HEK293 (cell line): ENCODE results near the gene MCM3AP.
A peak's percentile ranks its signal among the peaks of the same experiment; 100 is the strongest.

Experiments used
- CTCF ChIA-PET: fragments of 350-600 bp; formaldehyde crosslinking; extraction: SDS; loops from one replicate; lab custom pipeline; 2021; ENCODE audit warnings: antibody characterized with exemption; lab: Yijun Ruan, JAX
- POLR2A ChIA-PET: fragments of 300-600 bp; formaldehyde crosslinking; extraction: SDS; loops from one replicate; lab custom pipeline; 2020; ENCODE audit warnings: antibody characterized with exemption, inconsistent platforms; lab: Yijun Ruan, JAX
- H3K27ac ChIP-seq: fragments of 200-500 bp; sonication (Bioruptor generic); 2 replicates; pipeline ENCODE4 v1.5.1; 2014; ENCODE audit warnings: low read depth, low read length, control low read depth, inconsistent platforms; ENCODE audit errors: extremely low read depth
- H3K36me3 ChIP-seq, 2 experiments: fragments of 200-500 bp in 1 of 2; sonication (Bioruptor generic) in 1 of 2; 1 replicate in 1 of 2; 2 replicates in 1 of 2; pipeline ENCODE4 v1.5.1; 2014 to 2017; ENCODE audit warnings: inconsistent platforms in 2 of 2, low read length in 2 of 2; ENCODE audit not compliant: control insufficient read depth in 2 of 2, insufficient read depth in 1 of 2
- H3K4me1 ChIP-seq: fragments of 200-500 bp; sonication (Bioruptor generic); 2 replicates; pipeline ENCODE4 v1.5.1; 2014; ENCODE audit warnings: mild to moderate bottlenecking, low read length, inconsistent platforms; ENCODE audit not compliant: control insufficient read depth, insufficient read depth
- H3K4me3 ChIP-seq: 2 replicates; pipeline ENCODE4 v1.5.1; 2011; ENCODE audit warnings: low read depth, mild to moderate bottlenecking, control low read depth, low read length, moderate library complexity
- H3K9me3 ChIP-seq: fragments of 200-500 bp; sonication (Bioruptor generic); 2 replicates; pipeline ENCODE4 v1.5.1; 2014; ENCODE audit warnings: low read depth, low read length, inconsistent platforms; ENCODE audit not compliant: control insufficient read depth, insufficient read depth
- GLIS1 ChIP-seq: fragments of 450-650 bp; formaldehyde crosslinking; IDR thresholded peaks from 2 replicates; pipeline ENCODE4 v1.5.1; 2016; ENCODE audit warnings: missing biosample characterization, missing genetic modification characterization
- GLIS2 ChIP-seq: fragments of 450-650 bp; formaldehyde crosslinking; IDR thresholded peaks from 2 replicates; pipeline ENCODE4 v1.5.1; 2016; ENCODE audit warnings: missing biosample characterization, missing genetic modification characterization
- KLF7 ChIP-seq: fragments of 450-650 bp; formaldehyde crosslinking; IDR thresholded peaks from 2 replicates; pipeline ENCODE4 v1.5.1; 2016; ENCODE audit warnings: missing biosample characterization, missing genetic modification characterization, borderline replicate concordance
- OSR2 ChIP-seq: fragments of 450-650 bp; formaldehyde crosslinking; IDR thresholded peaks from 2 replicates; pipeline ENCODE4 v1.5.1; 2016; ENCODE audit warnings: missing biosample characterization, missing genetic modification characterization
- SETDB1 ChIP-seq: IDR thresholded peaks from one replicate; pipeline ENCODE4 v1.6.1; 2017; ENCODE audit warnings: mild to moderate bottlenecking, low read length, moderate library complexity, mixed read lengths; ENCODE audit not compliant: insufficient read length
- SP3 ChIP-seq: fragments of 450-650 bp; formaldehyde crosslinking; IDR thresholded peaks from 2 replicates; pipeline ENCODE4 v1.5.1; 2016; ENCODE audit warnings: missing biosample characterization, missing genetic modification characterization
- YY1 ChIP-seq: fragments of 450-650 bp; formaldehyde crosslinking; IDR thresholded peaks from 2 replicates; pipeline ENCODE4 v1.5.1; 2018; ENCODE audit warnings: missing biosample characterization, missing genetic modification characterization
- ZBTB7A ChIP-seq: fragments of 450-650 bp; formaldehyde crosslinking; IDR thresholded peaks from 2 replicates; pipeline ENCODE4 v1.5.1; 2016; ENCODE audit warnings: low read depth, missing biosample characterization, missing genetic modification characterization
- ZIC2 ChIP-seq: fragments of 450-650 bp; formaldehyde crosslinking; IDR thresholded peaks from 2 replicates; pipeline ENCODE4 v1.5.1; 2016; ENCODE audit warnings: missing biosample characterization, missing genetic modification characterization
- ZNF174 ChIP-seq: fragments of 450-650 bp; formaldehyde crosslinking; IDR thresholded peaks from 2 replicates; pipeline ENCODE4 v1.5.0; 2017; ENCODE audit warnings: missing biosample characterization, mild to moderate bottlenecking, missing genetic modification characterization
- ZNF175 ChIP-seq: fragments of 450-650 bp; formaldehyde crosslinking; IDR thresholded peaks from 2 replicates; pipeline ENCODE4 v1.5.1; 2016; ENCODE audit warnings: missing biosample characterization, missing genetic modification characterization
- ZNF214 ChIP-seq: fragments of 450-650 bp; formaldehyde crosslinking; IDR thresholded peaks from 2 replicates; pipeline ENCODE4 v1.5.1; 2017; ENCODE audit warnings: missing biosample characterization, mild to moderate bottlenecking, missing genetic modification characterization, borderline replicate concordance
- ZNF223 ChIP-seq: fragments of 450-650 bp; formaldehyde crosslinking; IDR thresholded peaks from 2 replicates; pipeline ENCODE4 v1.5.1; 2016; ENCODE audit warnings: missing biosample characterization, missing genetic modification characterization
- ZNF354C ChIP-seq: fragments of 450-650 bp; formaldehyde crosslinking; IDR thresholded peaks from 2 replicates; pipeline ENCODE4 v1.5.1; 2016; ENCODE audit warnings: missing biosample characterization, missing genetic modification characterization, low read depth, borderline replicate concordance
- ZNF600 ChIP-seq: fragments of 450-650 bp; formaldehyde crosslinking; IDR thresholded peaks from 2 replicates; pipeline ENCODE4 v1.5.1; 2016; ENCODE audit warnings: missing biosample characterization, missing genetic modification characterization
- ZNF677 ChIP-seq: fragments of 450-650 bp; IDR thresholded peaks from 2 replicates; pipeline ENCODE4 v1.5.0; 2018; ENCODE audit warnings: missing biosample characterization, mild to moderate bottlenecking, missing genetic modification characterization, moderate library complexity
- ZXDB ChIP-seq: fragments of 450-650 bp; formaldehyde crosslinking; IDR thresholded peaks from 2 replicates; pipeline ENCODE4 v1.5.1; 2016; ENCODE audit warnings: missing biosample characterization, missing genetic modification characterization
- TF ChIP-seq, protein P1 (sequence below): fragments of 450-650 bp; formaldehyde crosslinking; IDR thresholded peaks from 2 replicates; pipeline ENCODE4 v1.5.1; 2016; ENCODE audit warnings: missing biosample characterization, missing genetic modification characterization
- TF ChIP-seq, protein P2 (sequence below): fragments of 450-650 bp; formaldehyde crosslinking; IDR thresholded peaks from 2 replicates; pipeline ENCODE4 v1.5.1; 2016; ENCODE audit warnings: missing biosample characterization, missing genetic modification characterization
- TF ChIP-seq, protein P3 (sequence below): fragments of 450-650 bp; formaldehyde crosslinking; IDR thresholded peaks from 2 replicates; pipeline ENCODE4 v1.5.1; 2016; ENCODE audit warnings: missing biosample characterization, missing genetic modification characterization

MCM3AP gene

DNA sequence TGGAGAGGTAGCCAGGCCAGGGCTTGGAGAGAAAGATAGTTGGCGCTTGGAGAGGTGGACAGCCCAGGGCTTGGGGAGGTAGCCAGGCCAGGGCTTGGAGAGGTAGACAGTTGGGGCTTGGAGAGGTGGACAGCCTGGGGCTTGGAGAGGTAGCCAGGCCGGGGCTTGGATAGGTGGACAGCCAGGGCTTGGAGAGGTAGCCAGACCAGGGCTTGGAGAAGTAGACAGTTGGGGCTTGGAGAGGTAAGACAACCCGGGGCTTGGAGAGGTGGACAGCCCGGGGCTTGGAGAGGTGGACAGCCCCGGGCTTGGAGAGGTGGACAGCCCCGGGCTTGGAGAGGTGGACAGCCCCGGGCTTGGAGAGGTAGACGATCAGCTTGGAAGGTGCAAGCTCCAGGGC, 64.6 kb downstream of the MCM3AP start:
- ChIA-PET POLR2A (interaction anchor here (0.7 kb wide), 1 partner anchor 1408 kb away, joined by 4 read pairs; no protein-coding TSS in a partner anchor), CTCF (no interaction called here)
- Histone ChIP-seq H3K36me3 (peaks cover 13 to 39% of the 10 kb centered on the region in 2 experiments; a peak in 2 of 3 replicates), H3K9me3 (no peaks in the 10 kb centered on the region), H3K27ac (no peak overlapping the region), H3K4me3 (no peak overlapping the region), H3K4me1 (no peaks in the 10 kb centered on the region)
- TF ChIP-seq SETDB1: no peak
- TF ChIP-seq, protein P1, sequence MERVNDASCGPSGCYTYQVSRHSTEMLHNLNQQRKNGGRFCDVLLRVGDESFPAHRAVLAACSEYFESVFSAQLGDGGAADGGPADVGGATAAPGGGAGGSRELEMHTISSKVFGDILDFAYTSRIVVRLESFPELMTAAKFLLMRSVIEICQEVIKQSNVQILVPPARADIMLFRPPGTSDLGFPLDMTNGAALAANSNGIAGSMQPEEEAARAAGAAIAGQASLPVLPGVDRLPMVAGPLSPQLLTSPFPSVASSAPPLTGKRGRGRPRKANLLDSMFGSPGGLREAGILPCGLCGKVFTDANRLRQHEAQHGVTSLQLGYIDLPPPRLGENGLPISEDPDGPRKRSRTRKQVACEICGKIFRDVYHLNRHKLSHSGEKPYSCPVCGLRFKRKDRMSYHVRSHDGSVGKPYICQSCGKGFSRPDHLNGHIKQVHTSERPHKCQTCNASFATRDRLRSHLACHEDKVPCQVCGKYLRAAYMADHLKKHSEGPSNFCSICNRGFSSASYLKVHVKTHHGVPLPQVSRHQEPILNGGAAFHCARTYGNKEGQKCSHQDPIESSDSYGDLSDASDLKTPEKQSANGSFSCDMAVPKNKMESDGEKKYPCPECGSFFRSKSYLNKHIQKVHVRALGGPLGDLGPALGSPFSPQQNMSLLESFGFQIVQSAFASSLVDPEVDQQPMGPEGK (tag by site-specific recombination): no peak
- no peak for TF ChIP-seq GLIS1 (tag by site-specific recombination)
- TF ChIP-seq ZNF223 (tag by site-specific recombination): no peak
- TF ChIP-seq ZNF354C: no peak
- TF ChIP-seq KLF7 (tag by site-specific recombination): no peak
- TF ChIP-seq ZNF175 (tag by site-specific recombination): no peak
- TF ChIP-seq ZXDB (tag by site-specific recombination): no peak
- TF ChIP-seq YY1 (tag by site-specific recombination): no peak
- no peak for TF ChIP-seq ZNF174 (tag by site-specific recombination)

DNA sequence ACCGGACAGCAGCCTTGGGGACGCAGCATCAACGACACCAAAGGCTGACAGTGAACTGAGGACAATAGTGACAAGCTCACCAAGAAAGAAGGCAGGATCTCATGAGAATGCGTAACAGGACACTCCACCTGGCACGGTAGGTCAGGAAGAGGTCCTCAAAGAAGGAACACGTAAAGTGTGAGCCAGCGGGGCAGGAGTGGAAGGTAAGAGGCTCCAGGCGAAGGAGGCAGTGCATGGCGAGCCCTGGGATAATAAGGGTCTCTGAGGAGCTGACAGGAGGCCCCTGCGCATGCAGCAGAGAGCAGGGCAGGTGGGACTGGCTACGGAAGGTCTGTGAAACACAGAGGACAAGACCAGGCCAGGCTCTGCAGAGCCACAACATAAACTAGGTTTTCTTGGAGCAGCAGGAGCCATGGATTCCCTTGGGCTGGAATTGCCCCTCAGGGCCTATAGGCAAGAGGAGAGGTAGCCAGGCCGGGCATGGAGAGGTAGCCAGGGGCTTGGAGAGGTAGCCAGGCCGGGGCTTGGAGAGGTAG, 65.1 kb downstream of the MCM3AP start:
- no peak overlapping the region for H3K27ac ChIP-seq
- POLR2A ChIA-PET: interaction anchor here (0.7 kb wide), 1 partner anchor 239 kb away, joined by 3 read pairs; no protein-coding TSS in a partner anchor
- 0 out of 2 replicates have a peak, but pooled peaks have one; percentile 34 for TF ChIP-seq ZNF600 (tag by site-specific recombination)
- TF ChIP-seq, protein P2, sequence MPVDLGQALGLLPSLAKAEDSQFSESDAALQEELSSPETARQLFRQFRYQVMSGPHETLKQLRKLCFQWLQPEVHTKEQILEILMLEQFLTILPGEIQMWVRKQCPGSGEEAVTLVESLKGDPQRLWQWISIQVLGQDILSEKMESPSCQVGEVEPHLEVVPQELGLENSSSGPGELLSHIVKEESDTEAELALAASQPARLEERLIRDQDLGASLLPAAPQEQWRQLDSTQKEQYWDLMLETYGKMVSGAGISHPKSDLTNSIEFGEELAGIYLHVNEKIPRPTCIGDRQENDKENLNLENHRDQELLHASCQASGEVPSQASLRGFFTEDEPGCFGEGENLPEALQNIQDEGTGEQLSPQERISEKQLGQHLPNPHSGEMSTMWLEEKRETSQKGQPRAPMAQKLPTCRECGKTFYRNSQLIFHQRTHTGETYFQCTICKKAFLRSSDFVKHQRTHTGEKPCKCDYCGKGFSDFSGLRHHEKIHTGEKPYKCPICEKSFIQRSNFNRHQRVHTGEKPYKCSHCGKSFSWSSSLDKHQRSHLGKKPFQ: no peak
- TF ChIP-seq, all 188 proteins: peak for 1
- Histone ChIP-seq H3K36me3 (peaks cover 13 to 40% of the 10 kb centered on the region in 2 experiments; a peak in 2 of 3 replicates), H3K4me1 (no peaks in the 10 kb centered on the region), H3K4me3 (no peak overlapping the region), H3K9me3 (no peaks in the 10 kb centered on the region)
- CTCF ChIA-PET: interaction anchor here (1.4 kb wide), 1 partner anchor 67 kb away, joined by 4 read pairs; no protein-coding TSS in a partner anchor

DNA sequence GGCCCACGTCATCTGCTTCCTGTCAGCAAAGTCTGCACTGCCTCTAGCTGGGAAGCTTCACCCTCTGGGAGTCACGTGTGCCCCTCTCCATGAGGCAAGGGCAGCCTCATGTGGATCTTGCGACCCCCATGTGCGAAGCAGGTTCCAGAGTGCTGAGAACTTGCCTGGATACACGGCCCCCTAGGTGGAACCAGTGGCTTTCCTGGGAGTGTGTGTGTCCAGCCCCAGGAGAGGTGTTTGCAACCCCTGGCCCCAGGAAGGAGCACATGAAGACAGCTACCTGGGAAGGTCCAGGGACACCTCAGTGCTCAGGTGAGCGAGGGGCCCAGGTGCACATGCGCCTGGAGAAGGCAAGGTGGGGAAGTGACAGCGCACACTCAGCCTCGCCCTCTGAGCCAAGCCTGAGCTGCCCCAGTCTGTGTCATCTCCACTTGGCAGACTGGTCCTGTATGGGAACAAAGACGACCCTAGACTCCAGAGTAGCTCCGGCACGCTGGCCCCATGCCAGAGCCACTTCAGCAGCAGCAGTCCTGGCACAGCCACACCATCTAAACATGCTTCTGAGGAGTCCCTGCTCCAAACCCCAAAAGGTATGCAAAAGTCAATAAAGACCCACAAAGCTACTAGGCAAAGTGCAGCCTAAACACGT, 65.7 kb downstream of the MCM3AP start:
- POLR2A ChIA-PET: interaction anchor here (0.7 kb wide), 2 partner anchors 149 to 239 kb away, joined by 3 read pairs; no protein-coding TSS in a partner anchor
- Histone ChIP-seq H3K9me3 (no peaks in the 10 kb centered on the region), H3K36me3 (peaks cover 13 to 40% of the 10 kb centered on the region in 2 experiments; a peak in 2 of 3 replicates), H3K4me1 (no peaks in the 10 kb centered on the region), H3K27ac (no peak overlapping the region)
- CTCF ChIA-PET: interaction anchor here (1.4 kb wide), 1 partner anchor 66 kb away, joined by 4 read pairs; no protein-coding TSS in a partner anchor
- TF ChIP-seq ZNF677 (tag by site-specific recombination) (no peak), ZBTB7A (tag by site-specific recombination) (no peak), ZIC2 (tag by site-specific recombination) (peak; percentile 88), OSR2 (tag by site-specific recombination) (peak; percentile 69; the same call in 1 of the 2 replicates), ZNF214 (tag by site-specific recombination) (no peak), ZNF600 (tag by site-specific recombination) (peak; percentile 89), SP3 (tag by site-specific recombination) (no peak), GLIS2 (tag by site-specific recombination) (0 out of 2 replicates have a peak, but pooled peaks have one; percentile 28), GLIS1 (tag by site-specific recombination) (peak; percentile 80)
- TF ChIP-seq, protein P3, sequence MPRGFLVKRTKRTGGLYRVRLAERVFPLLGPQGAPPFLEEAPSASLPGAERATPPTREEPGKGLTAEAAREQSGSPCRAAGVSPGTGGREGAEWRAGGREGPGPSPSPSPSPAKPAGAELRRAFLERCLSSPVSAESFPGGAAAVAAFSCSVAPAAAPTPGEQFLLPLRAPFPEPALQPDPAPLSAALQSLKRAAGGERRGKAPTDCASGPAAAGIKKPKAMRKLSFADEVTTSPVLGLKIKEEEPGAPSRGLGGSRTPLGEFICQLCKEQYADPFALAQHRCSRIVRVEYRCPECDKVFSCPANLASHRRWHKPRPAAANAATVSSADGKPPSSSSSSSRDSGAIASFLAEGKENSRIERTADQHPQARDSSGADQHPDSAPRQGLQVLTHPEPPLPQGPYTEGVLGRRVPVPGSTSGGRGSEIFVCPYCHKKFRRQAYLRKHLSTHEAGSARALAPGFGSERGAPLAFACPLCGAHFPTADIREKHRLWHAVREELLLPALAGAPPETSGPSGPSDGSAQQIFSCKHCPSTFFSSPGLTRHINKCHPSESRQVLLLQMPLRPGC (tag by site-specific recombination): no peak
- TF ChIP-seq, all 188 proteins: peak for 5
- H3K4me3 ChIP-seq: no peak overlapping the region
